ENCODE measurements around the gene SV2A.
"Not testable (repeated sequence)": the region's sequence is repeated elsewhere in the genome, so short reads cannot be mapped to it uniquely, and the experiment has no call there.

Gene SV2A

GRCh38 chr1:149929856-149930255 lies 12.2 kb upstream of the SV2A start:
- DNase-seq (ENCODE audit: low read depth), result no peak

DNA sequence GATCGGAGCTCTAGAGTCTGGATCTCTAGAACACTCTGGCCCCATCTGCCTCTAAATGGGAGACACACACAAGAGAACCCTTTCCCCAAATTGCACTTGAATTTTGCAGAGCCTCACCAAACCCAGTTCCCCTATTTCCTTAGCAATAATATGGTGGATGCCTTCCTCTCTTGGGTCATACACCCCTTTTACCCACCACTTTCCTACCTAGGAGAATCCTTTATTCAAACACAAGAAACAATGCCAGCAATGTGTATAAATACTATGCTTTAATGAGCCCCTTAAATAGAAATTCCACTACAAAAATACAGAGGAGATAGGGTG lies 10.7 kb upstream of the SV2A start:
- DNase-seq (ENCODE audit: low read depth), result no peak

- DNase-seq (ENCODE audit: low read depth), result peak; percentile 93
Observed at GRCh38 chr1:149927563-149928400, 10.1 kb upstream of the SV2A start, which contains the start of gene SF3B4. Gene SF3B4, minus strand, starts transcription at chr1:149927803. Its CDS starts 44 bp downstream, at chr1:149927759.

GRCh38 chr1:149927056-149927562 lies 9.5 kb upstream of the SV2A start:
- DNase-seq (ENCODE audit: low read depth), result no peak

- DNase-seq (ENCODE audit: low read depth), result no peak
Observed at GRCh38 chr1:149926296-149926695, 8.7 kb upstream of the SV2A start.

- no peak for DNase-seq (ENCODE audit: low read depth)
Observed at GRCh38 chr1:149925751-149926150, 8.1 kb upstream of the SV2A start.

DNA sequence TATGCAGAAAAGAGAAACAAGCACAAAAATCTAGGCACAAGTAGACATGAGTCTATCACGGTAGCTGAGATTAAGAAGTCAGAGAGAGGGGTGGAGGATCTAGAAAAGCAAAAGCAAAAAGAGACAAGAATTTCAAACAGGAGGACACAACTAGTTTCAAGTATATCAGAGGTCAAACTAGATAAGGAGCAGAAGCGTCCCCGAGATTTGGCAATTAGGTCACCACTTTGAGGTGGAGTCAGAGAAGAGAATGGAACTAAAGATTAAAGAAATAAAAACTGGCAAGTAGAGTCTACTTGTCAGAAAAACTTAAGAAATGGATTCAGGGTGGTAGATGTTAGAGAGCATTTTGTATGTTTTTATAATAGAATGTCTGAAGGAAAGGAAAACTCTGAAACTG lies 7.7 kb upstream of the SV2A start:
- no peak for DNase-seq (ENCODE audit: low read depth)

DNA sequence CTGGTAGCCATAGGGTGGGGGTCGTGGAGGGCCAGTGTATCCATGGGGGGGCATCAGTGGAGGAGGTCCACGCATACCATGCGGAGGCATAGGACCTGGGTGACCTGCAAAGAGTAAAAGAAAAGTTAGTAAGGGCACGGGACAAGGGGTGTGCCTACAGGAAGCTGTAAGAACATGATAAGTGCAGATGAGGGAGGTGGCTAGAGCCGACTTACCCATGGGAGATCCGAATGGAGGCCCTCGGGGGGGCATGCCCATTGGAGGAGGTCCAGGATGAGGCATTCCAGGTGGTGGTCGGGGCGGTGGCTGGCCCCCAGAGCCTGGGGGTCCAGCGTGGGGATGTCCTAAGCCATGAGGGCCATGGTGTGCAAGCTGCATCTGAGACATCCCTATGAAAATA lies 6.0 kb upstream of the SV2A start:
- no peak for DNase-seq (ENCODE audit: low read depth)

DNA sequence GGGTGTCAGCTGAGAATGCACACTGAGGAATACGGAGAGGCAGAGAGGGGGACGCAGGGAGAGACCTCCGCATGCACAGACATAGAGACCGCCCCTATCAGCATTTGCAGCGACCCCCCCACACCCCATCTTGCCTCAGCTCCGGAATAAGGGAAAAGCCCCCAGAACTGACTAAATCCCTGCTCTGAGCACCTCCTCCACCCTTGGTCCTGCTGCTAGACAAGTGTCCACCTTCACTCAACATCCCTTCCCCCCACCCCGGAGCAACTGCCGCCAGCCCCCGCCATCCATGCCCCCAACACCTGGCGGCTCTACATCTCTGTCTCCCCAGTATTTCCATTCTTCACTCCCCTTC lies 769 bp downstream of the SV2A start:
- no peak for DNase-seq (ENCODE audit: low read depth)

DNA sequence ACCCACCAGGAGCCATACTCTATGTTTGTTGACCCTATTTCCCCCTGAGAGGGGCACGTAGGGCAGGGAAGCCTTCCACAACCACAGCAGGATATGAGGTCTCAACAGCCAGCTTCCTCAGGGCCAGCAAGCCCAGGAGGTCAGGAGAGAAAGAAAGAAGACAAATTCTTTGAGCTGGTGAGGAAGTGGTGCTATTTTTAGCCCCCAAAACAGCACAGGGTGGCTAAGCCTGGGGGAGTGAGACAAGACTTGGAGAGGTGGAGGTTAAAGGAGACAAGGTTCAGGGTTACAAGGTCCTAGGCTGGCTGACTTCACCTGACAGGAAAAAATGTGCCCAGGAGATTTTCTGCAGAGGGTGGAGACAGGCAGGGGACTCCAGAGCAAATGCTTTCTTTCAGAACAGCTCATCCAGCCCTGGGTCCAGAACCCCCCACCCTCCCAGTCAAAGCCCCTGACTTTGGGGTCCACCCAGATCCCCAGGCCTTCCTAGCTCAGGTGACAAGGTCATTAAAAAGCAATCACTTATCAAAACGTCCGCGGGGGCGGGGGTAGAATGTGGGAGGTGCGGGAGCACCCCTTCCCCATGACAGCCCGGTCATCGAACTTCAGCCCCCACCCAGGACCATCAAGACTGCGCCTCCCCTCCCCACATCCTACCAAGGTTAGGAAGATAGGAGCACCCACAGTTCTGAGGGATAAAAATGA lies 1.3 kb downstream of the SV2A start:
- no peak for DNase-seq (ENCODE audit: low read depth)

- DNase-seq (ENCODE audit: low read depth), result no peak
Observed at GRCh38 chr1:149915429-149916192, 2.0 kb downstream of the SV2A start.

DNA sequence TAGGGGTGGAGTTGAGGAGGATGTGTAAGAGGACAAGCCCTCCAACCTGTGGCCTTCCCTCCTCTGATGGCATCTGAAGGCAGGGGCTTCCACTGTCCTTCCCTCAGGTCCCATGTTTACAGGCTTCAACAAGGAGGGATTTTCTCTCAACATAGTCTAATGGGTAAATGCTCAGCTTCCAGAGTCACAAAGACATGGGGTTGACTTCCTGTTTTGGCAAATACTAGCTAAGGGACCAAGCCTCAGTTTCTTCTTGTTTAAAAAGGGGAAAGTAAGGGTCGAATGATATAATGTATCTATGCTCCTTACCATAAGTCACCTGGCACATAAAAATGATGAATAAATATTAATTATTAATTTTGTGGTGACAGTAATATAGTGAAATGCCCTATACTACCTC lies 3.1 kb downstream of the SV2A start:
- DNase-seq (ENCODE audit: low read depth), result no peak

- DNase-seq (ENCODE audit: low read depth), result no peak
Observed at GRCh38 chr1:149906570-149907075, 11.0 kb downstream of the SV2A start.

DNA sequence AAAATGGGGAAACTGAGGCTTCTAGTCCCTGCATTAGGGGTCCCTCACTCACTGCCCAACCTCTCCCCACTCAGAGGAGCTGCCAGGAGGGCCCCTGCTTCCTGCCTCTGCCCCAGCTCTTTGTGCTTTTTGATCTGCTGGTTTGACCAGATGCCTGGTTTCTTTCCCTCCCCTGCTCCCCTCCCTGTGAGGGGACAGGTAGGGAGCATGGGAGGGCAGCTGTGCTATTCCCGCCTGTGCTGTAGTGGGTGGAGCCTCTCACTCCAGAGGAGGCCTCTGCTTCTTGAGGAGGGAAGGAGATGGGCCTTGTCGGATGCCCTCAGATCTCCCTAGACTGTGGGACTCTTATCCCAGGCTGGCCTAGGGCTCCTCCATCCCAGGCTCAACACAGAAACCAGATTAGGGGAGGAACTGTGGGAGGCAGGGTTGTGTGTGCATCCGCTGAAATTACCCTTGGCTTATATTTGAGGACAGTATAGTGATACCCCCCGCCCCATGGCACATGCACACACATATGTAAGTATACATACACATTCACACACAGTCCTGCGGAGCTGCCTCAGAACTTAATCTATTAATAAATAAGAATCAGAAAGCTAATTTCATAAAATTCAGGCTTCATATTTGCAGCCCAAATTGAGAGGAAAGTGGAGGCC lies 13.7 kb downstream of the SV2A start:
- DNase-seq (ENCODE audit: low read depth), result no peak

- peak; percentile 60 for DNase-seq (ENCODE audit: low read depth)
Observed at GRCh38 chr1:149899460-149900284, 18.0 kb downstream of the SV2A start, which contains the start of gene BOLA1. Gene BOLA1, plus strand, starts transcription at chr1:149899568. Its CDS starts 492 bp downstream, at chr1:149900060.

GRCh38 chr1:149896575-149896974 lies 21.1 kb downstream of the SV2A start:
- no peak for DNase-seq (ENCODE audit: low read depth)

- no peak for DNase-seq (ENCODE audit: low read depth)
Observed at GRCh38 chr1:149888999-149889289, 28.7 kb downstream of the SV2A start.

GRCh38 chr1:149888247-149888998 lies 29.2 kb downstream of the SV2A start:
- peak; percentile 59 for DNase-seq (ENCODE audit: low read depth)

DNA sequence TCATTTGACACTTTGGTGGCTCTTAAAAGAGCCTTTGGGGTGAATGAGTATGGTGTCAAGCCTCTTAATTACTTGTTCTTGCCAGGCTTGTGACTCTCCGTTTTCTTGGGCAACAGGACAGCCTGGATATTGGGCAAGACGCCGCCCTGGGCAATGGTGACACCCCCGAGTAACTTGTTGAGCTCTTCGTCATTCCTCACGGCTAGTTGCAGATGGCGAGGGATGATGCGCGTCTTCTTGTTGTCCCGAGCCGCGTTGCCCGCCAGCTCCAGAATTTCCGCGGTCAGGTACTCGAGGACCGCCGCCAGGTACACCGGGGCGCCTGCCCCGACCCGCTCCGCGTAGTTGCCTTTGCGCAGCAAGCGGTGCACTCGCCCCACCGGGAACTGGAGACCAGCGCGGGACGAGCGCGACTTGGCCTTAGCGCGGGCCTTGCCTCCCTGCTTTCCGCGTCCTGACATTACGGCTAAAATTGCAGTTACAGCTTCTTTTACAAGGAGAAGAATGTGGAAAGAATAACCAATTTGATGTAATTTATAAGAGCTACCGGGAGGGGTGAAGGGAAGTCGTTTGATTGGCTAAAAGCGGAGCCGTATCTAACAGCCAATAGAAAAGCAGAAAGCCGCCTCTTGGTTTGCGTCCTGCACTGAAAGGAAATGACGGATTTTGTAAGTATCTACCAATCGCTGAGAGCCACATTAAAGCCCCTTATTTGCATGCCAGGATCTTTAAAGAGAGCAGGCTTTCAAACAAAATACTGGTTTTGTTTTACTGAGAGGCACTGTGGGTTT lies 30.0 kb downstream of the SV2A start:
- peak; percentile 19 for DNase-seq (ENCODE audit: low read depth)

DNA sequence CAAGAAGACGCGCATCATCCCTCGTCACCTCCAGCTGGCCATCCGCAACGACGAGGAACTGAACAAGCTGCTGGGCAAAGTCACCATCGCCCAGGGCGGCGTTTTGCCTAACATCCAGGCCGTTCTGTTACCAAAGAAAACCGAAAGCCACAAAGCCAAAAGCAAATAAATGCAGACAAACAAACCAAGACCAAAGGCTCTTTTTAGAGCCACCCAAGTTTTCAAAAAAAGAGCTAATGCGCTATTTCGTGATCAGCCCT lies 30.5 kb downstream of the SV2A start:
- not testable (repeated sequence) for DNase-seq (ENCODE audit: low read depth)

All from stimulated activated CD8-positive, alpha-beta memory T cell treated with anti-CD3 and anti-CD28 coated beads, Interleukin-7, amount 100 ng/mL, for 24 hours (primary cell).